CD14-positive monocyte (primary cell): ENCODE data around the gene SFRP5. TPM values are rescaled to one million over a fixed set of nuclear protein-coding genes. Genes with fewer than 3 reads are reported as not detected.

Source experiments
- DNase-seq, 3 donors: peaks; one replicate each; pipeline ENCODE4 v3.0.0-alpha.2; 2011 to 2022
- H2AFZ ChIP-seq: 2 replicates; pipeline ENCODE4 v1.6.0; 2012; ENCODE audit warnings: mild to moderate bottlenecking, low read depth, low read length, inconsistent platforms; ENCODE audit not compliant: insufficient read depth, poor library complexity, severe bottlenecking
- H3K27ac ChIP-seq, 2 donors: 1 replicate in 1 of 2; 2 replicates in 1 of 2; pipeline ENCODE4 v1.5.1; 2012 to 2013; ENCODE audit warnings: low read length in 2 of 2, control low read depth in 1 of 2, inconsistent platforms in 1 of 2, low read depth in 1 of 2, mild to moderate bottlenecking in 1 of 2
- H3K27me3 ChIP-seq, 2 donors: one replicate each; pipeline versions ENCODE4 v1.6.0 to v1.6.1; 2011 to 2013; ENCODE audit warnings: low read length in 2 of 2; ENCODE audit not compliant: control insufficient read depth in 2 of 2, insufficient read depth in 2 of 2
- H3K36me3 ChIP-seq, 2 donors: replicated peaks in 1 of 2; 1 replicate in 1 of 2; 2 replicates in 1 of 2; pipeline versions ENCODE4 v1.5.1 to v1.6.1; 2012 to 2013; ENCODE audit warnings: low read length in 2 of 2, control low read depth in 1 of 2, inconsistent platforms in 1 of 2, mild to moderate bottlenecking in 1 of 2; ENCODE audit not compliant: insufficient read depth in 2 of 2, control insufficient read depth in 1 of 2
- H3K4me1 ChIP-seq, 2 donors: 1 replicate in 1 of 2; 2 replicates in 1 of 2; pipeline versions ENCODE4 v1.5.1 to v1.6.1; 2012 to 2013; ENCODE audit warnings: low read length in 2 of 2, control low read depth in 1 of 2, inconsistent platforms in 1 of 2, mild to moderate bottlenecking in 1 of 2, moderate library complexity in 1 of 2; ENCODE audit not compliant: insufficient read depth in 2 of 2, control insufficient read depth in 1 of 2
- H3K4me2 ChIP-seq: replicated peaks from 2 replicates; pipeline ENCODE3; 2012; ENCODE audit warnings: low read length, moderate library complexity, mild to moderate bottlenecking; ENCODE audit not compliant: poor library complexity, severe bottlenecking; ENCODE audit errors: extremely low read depth
- H3K4me3 ChIP-seq, 3 experiments: fragments of 200-600 bp in 1 of 3; sonication (generic) in 1 of 3; replicated peaks in 1 of 3; 1 replicate in 2 of 3; 2 replicates in 1 of 3; pipeline ENCODE4 v1.5.1; 2011 to 2013; ENCODE audit warnings: low read length in 3 of 3, mild to moderate bottlenecking in 3 of 3, control low read depth in 2 of 3, low read depth in 2 of 3, inconsistent platforms in 1 of 3, moderate library complexity in 1 of 3
- H3K79me2 ChIP-seq: 2 replicates; pipeline ENCODE4 v1.6.0; 2012; ENCODE audit warnings: mild to moderate bottlenecking, control low read depth, inconsistent platforms, low read length, moderate library complexity; ENCODE audit not compliant: insufficient read depth
- H3K9ac ChIP-seq: 2 replicates; pipeline ENCODE4 v1.6.0; 2017; ENCODE audit warnings: low read length, mild to moderate bottlenecking; ENCODE audit not compliant: insufficient read depth, poor library complexity, severe bottlenecking
- H3K9me3 ChIP-seq, 2 donors: replicated peaks in 1 of 2; 1 replicate in 1 of 2; 2 replicates in 1 of 2; pipeline versions ENCODE4 v1.5.1 to v1.6.1; 2012 to 2013; ENCODE audit warnings: low read length in 2 of 2, control low read depth in 1 of 2; ENCODE audit not compliant: control insufficient read depth in 1 of 2, insufficient read depth in 1 of 2
- H4K20me1 ChIP-seq: 2 replicates; pipeline ENCODE4 v1.6.0; 2012; ENCODE audit warnings: mild to moderate bottlenecking, low read length, control low read depth, moderate library complexity; ENCODE audit not compliant: insufficient read depth
- H3K27ac Mint-ChIP-seq, 7 donors: one replicate each; pipeline ENCODE4 v1.8.0; 2020; ENCODE audit warnings: mild to moderate bottlenecking in 7 of 7, mixed read lengths in 7 of 7, moderate library complexity in 6 of 7, inconsistent platforms in 2 of 7
- H3K27me3 Mint-ChIP-seq, 3 donors: one replicate each; pipeline ENCODE4 v1.8.0; 2021 to 2022; ENCODE audit warnings: low read depth in 3 of 3, mild to moderate bottlenecking in 3 of 3, mixed read lengths in 3 of 3, moderate library complexity in 3 of 3, inconsistent platforms in 1 of 3
- H3K36me3 Mint-ChIP-seq, 2 donors: one replicate each; pipeline ENCODE4 v1.8.0; 2020; ENCODE audit warnings: mixed read lengths in 2 of 2, inconsistent platforms in 1 of 2, mild to moderate bottlenecking in 1 of 2
- H3K4me1 Mint-ChIP-seq: one replicate; pipeline ENCODE4 v1.8.0; 2020; ENCODE audit warnings: mild to moderate bottlenecking, mixed read lengths
- H3K4me3 Mint-ChIP-seq, 2 donors: one replicate each; pipeline ENCODE4 v1.8.0; 2020; ENCODE audit warnings: mild to moderate bottlenecking in 2 of 2, mixed read lengths in 2 of 2, moderate library complexity in 1 of 2
- H3K9me3 Mint-ChIP-seq, 7 donors: one replicate each; pipeline ENCODE4 v1.8.0; 2020 to 2022; ENCODE audit warnings: mixed read lengths in 7 of 7, mild to moderate bottlenecking in 6 of 7, moderate library complexity in 6 of 7, inconsistent platforms in 2 of 7
- WGBS: methylation state at CpG from one replicate; pipeline ENCODE4 v1.1.5; 2013; ENCODE audit warnings: missing lambda C conversion rate; ENCODE audit not compliant: insufficient coverage; 5-methylcytosine and 5-hydroxymethylcytosine counted together
- intact Hi-C, 2 donors: fragments of 100-400 bp; cut with micrococcal nuclease; formaldehyde crosslinking; loops; one replicate each; pipeline versions ENCODE4 v1.15.0 to v1.15.1; 2023
- polyA plus RNA-seq, 3 donors: library from polyadenylated mRNA; depleted of rRNA in 1 of 3; unstranded in 2 of 3; stranded (reverse) in 1 of 3; fragments of 300-500 nt in 2 of 3; fragments of >200 nt in 1 of 3; fragmentation: Illumina TruSeq in 2 of 3; gene quantifications; 1 replicate in 2 of 3; 2 replicates in 1 of 3; pipeline ENCODE4 v1.2.3, GENCODE V29; 2012 to 2021
- TF ChIP-seq, protein P1 (sequence below): fragments of 200-600 bp; IDR thresholded peaks from one replicate; pipeline ENCODE4 v1.8.0; 2022; ENCODE audit warnings: antibody characterized with exemption, mild to moderate bottlenecking

The SFRP5 gene
- polyA plus RNA-seq, 3 donors: not detected

- Mint-ChIP-seq H3K36me3 (peaks cover 34 to 39% of the 10 kb centered on the region in 2 donors), H3K4me1 (peaks cover 3% of the 10 kb centered on the region), H3K27ac (no peak overlapping the region), H3K27me3 (peaks cover 0 to 3% (median 0%) of the 10 kb centered on the region in 3 donors), H3K4me3 (no peak overlapping the region), H3K9me3 (peaks cover 0 to 1% (median 0%) of the 10 kb centered on the region in 7 donors)
- TF ChIP-seq, protein P1, sequence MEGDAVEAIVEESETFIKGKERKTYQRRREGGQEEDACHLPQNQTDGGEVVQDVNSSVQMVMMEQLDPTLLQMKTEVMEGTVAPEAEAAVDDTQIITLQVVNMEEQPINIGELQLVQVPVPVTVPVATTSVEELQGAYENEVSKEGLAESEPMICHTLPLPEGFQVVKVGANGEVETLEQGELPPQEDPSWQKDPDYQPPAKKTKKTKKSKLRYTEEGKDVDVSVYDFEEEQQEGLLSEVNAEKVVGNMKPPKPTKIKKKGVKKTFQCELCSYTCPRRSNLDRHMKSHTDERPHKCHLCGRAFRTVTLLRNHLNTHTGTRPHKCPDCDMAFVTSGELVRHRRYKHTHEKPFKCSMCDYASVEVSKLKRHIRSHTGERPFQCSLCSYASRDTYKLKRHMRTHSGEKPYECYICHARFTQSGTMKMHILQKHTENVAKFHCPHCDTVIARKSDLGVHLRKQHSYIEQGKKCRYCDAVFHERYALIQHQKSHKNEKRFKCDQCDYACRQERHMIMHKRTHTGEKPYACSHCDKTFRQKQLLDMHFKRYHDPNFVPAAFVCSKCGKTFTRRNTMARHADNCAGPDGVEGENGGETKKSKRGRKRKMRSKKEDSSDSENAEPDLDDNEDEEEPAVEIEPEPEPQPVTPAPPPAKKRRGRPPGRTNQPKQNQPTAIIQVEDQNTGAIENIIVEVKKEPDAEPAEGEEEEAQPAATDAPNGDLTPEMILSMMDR: no peak
- Histone ChIP-seq H3K4me2 (no peak overlapping the region), H3K27me3 (no peaks in the 10 kb centered on the region), H3K36me3 (peaks cover 39 to 40% of the 10 kb centered on the region in 2 donors), H2AFZ (no peak overlapping the region), H4K20me1 (no peaks in the 10 kb centered on the region), H3K9ac (no peak overlapping the region), H3K9me3 (no peaks in the 10 kb centered on the region), H3K27ac (no peak overlapping the region), H3K79me2 (no peaks in the 10 kb centered on the region), H3K4me3 (no peak overlapping the region), H3K4me1 (no peaks in the 10 kb centered on the region)
- no peak for DNase-seq
- intact Hi-C loops: no loop called here
- 100% methylated on average over 1 of the region's 2 CpGs for WGBS
Observed at GRCh38 chr10:97763411-97763810, 8.4 kb downstream of the SFRP5 start.

DNA sequence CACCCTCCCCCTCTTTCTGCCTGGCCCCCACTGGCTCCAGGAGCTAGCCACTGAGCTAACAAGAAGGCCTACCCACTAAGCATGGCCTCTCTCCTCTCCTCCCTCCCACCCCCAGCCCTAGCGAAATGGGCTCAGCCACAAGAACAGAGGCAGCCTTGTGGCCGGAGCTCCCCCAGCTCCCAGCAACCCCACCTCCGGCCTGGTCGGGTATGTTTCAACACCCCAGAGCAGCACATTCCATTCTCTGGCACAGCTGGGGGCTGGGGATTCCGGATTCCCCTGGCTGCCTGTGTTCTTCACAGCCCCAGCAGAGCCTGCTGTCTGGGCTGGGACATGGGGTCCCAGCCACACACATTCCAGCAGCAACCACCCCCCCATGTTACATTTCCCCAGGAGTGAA, 9.0 kb downstream of the SFRP5 start:
- no peaks in the 10 kb centered on the region for H3K4me1 Mint-ChIP-seq
- no peaks in the 10 kb centered on the region for H4K20me1 ChIP-seq
- H3K27ac Mint-ChIP-seq: no peak overlapping the region
- H3K4me3 ChIP-seq: no peak overlapping the region
- no peak overlapping the region for H2AFZ ChIP-seq
- intact Hi-C loops: no loop called here
- no peak overlapping the region for H3K9ac ChIP-seq
- peaks cover 0 to 3% (median 0%) of the 10 kb centered on the region in 3 donors for H3K27me3 Mint-ChIP-seq
- H3K36me3 ChIP-seq: peaks cover 42 to 45% of the 10 kb centered on the region in 2 donors
- no peak overlapping the region for H3K27ac ChIP-seq
- WGBS: 97% methylated on average over 5 of the region's 5 CpGs
- no peaks in the 10 kb centered on the region for H3K9me3 ChIP-seq
- peaks cover 35 to 45% of the 10 kb centered on the region in 2 donors for H3K36me3 Mint-ChIP-seq
- TF ChIP-seq, protein P1: no peak
- no peaks in the 10 kb centered on the region for H3K27me3 ChIP-seq
- DNase-seq: no peak
- H3K4me3 Mint-ChIP-seq: no peak overlapping the region
- H3K4me2 ChIP-seq: no peak overlapping the region
- H3K79me2 ChIP-seq: no peaks in the 10 kb centered on the region
- peaks cover 0 to 1% (median 0%) of the 10 kb centered on the region in 7 donors for H3K9me3 Mint-ChIP-seq
- no peaks in the 10 kb centered on the region for H3K4me1 ChIP-seq
